ENCODE data around the gene NQO1. TPM values are rescaled to one million over a fixed set of nuclear protein-coding genes. Genes with fewer than 3 reads are reported as not detected.

Gene NQO1
- total RNA-seq, 1 experiment from 2014 or later: 519 TPM

DNA sequence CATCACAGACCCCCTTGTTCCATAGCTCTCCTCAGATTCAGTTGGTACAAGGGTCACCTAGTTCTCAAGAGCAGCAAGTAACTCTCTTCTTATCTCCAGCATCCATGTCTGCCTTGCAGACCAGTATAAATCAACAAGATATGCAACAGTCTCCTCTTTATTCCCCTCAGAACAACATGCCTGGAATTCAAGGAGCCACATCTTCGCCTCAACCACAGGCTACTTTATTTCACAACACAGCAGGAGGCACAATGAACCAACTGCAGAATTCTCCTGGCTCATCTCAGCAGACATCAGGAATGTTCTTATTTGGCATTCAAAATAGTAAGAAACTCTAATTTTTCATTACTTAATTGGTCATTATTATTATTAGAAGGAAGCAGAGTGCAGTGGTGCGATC, 32.4 kb downstream of the NQO1 start:
- no peak overlapping the region for H3K9ac ChIP-seq (ENCODE audit: low read length)
- ATAC-seq (no peak), DNase-seq (ENCODE audit: low read depth, low spot score) (no peak)
- ChIA-PET POLR2A (no interaction called here), CTCF (no interaction called here), RAD21 (ENCODE audit: low non-redundant PET in 1 of 2, low total read pairs in 2 of 2, uncharacterized antibody in 2 of 2, unreplicated experiment in 2 of 2) (no interaction called here)
- peaks cover 70 to 75% of the 10 kb centered on the region in 2 experiments for H3K36me3 ChIP-seq (ENCODE audit: control insufficient read depth in 1 of 2, insufficient read depth in 2 of 2, low read length in 2 of 2)
- peaks cover 83% of the 10 kb centered on the region for H3K79me2 ChIP-seq (ENCODE audit: insufficient read depth, low read length)
- no peaks in the 10 kb centered on the region for H3K9me2 ChIP-seq (ENCODE audit: insufficient read depth)
- BruUV-seq (replicated peaks): no TSS peak
- H3K4me3 ChIP-seq (replicated peaks in 1 of 2; ENCODE audit: low read depth in 1 of 2, low read length in 2 of 2): no peak overlapping the region
- 0 out of 2 replicates have a peak, but pooled peaks cover 8% of the 10 kb centered on the region for H4K20me1 ChIP-seq (ENCODE audit: insufficient read depth)
- no peaks in the 10 kb centered on the region for H3K9me3 ChIP-seq (ENCODE audit: control insufficient read depth in 1 of 2, insufficient read depth in 1 of 2, low read depth in 1 of 2, low read length in 2 of 2)
- H3K27me3 ChIP-seq (ENCODE audit: insufficient read depth, low read length): no peaks in the 10 kb centered on the region
- H3K4me1 ChIP-seq (ENCODE audit: control insufficient read depth in 1 of 2, insufficient read depth in 2 of 2, low read length in 2 of 2): no peaks in the 10 kb centered on the region
- TF ChIP-seq RAD21 (IDR thresholded peaks at IDR 0.05; ENCODE audit: low read depth) (no peak), CEBPB (IDR thresholded peaks at IDR 0.05; ENCODE audit: low read depth) (no peak), FOSL1 (IDR thresholded peaks at IDR 0.05; ENCODE audit: low read depth) (no peak), SRF (IDR thresholded peaks at IDR 0.05; ENCODE audit: low read depth) (no peak), EZH2 (IDR thresholded peaks at IDR 0.05) (no peak), SP1 (IDR thresholded peaks at IDR 0.05; ENCODE audit: low read depth) (no peak), ELF1 (IDR thresholded peaks at IDR 0.05; ENCODE audit: borderline replicate concordance, low read depth) (no peak)
- TF ChIP-seq, protein P1, sequence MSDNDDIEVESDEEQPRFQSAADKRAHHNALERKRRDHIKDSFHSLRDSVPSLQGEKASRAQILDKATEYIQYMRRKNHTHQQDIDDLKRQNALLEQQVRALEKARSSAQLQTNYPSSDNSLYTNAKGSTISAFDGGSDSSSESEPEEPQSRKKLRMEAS (IDR thresholded peaks at IDR 0.05): no peak
- intact Hi-C loops (cut with micrococcal nuclease): no loop called here
- no peak overlapping the region for H3K4me2 ChIP-seq (ENCODE audit: low read length)
- H2AFZ ChIP-seq (ENCODE audit: low read depth, low read length, poor library complexity, severe bottlenecking): no peak overlapping the region
- no peak overlapping the region for H3K27ac ChIP-seq (ENCODE audit: low read depth, low read length)

DNA sequence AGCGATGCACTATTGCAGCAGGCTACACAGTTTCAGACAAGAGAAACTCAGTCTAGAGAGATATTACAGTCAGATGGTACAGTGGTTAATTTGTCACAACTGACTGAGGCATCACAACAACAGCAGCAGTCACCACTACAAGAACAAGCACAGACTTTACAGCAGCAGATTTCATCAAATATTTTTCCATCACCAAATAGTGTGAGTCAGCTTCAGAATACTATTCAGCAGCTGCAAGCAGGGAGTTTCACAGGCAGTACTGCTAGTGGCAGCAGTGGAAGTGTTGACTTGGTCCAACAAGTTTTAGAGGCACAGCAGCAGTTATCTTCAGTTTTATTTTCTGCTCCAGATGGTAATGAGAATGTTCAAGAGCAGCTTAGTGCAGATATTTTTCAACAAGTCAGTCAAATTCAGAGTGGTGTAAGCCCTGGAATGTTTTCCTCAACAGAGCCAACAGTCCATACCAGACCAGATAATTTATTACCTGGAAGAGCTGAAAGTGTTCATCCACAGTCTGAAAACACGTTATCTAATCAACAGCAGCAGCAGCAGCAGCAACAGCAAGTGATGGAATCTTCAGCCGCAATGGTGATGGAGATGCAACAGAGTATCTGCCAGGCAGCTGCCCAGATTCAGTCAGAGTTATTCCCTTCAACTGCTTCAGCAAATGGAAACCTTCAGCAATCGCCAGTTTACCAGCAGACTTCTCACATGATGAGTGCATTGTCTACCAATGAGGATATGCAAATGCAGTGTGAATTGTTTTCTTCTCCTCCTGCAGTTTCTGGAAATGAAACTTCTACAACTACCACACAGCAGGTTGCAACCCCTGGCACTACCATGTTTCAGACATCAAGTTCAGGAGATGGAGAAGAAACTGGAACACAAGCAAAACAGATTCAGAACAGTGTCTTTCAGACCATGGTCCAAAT, 34.1 kb downstream of the NQO1 start:
- intact Hi-C loops (cut with micrococcal nuclease): no loop called here
- H3K4me1 ChIP-seq (ENCODE audit: control insufficient read depth in 1 of 2, insufficient read depth in 2 of 2, low read length in 2 of 2): no peaks in the 10 kb centered on the region
- ChIA-PET RAD21 (ENCODE audit: low non-redundant PET in 1 of 2, low total read pairs in 2 of 2, uncharacterized antibody in 2 of 2, unreplicated experiment in 2 of 2) (no interaction called here), CTCF (no interaction called here), POLR2A (no interaction called here)
- no peaks in the 10 kb centered on the region for H3K9me2 ChIP-seq (ENCODE audit: insufficient read depth)
- H3K27ac ChIP-seq (ENCODE audit: low read depth, low read length): no peak overlapping the region
- peaks cover 69 to 78% of the 10 kb centered on the region in 2 experiments for H3K36me3 ChIP-seq (ENCODE audit: control insufficient read depth in 1 of 2, insufficient read depth in 2 of 2, low read length in 2 of 2)
- no peaks in the 10 kb centered on the region for H4K20me1 ChIP-seq (ENCODE audit: insufficient read depth)
- no peak overlapping the region for H2AFZ ChIP-seq (ENCODE audit: low read depth, low read length, poor library complexity, severe bottlenecking)
- BruUV-seq (replicated peaks): no TSS peak
- H3K9me3 ChIP-seq (ENCODE audit: control insufficient read depth in 1 of 2, insufficient read depth in 1 of 2, low read depth in 1 of 2, low read length in 2 of 2): no peaks in the 10 kb centered on the region
- no peak overlapping the region for H3K9ac ChIP-seq (ENCODE audit: low read length)
- H3K4me2 ChIP-seq (ENCODE audit: low read length): no peak overlapping the region
- ATAC-seq: no peak
- no peak overlapping the region for H3K4me3 ChIP-seq (replicated peaks in 1 of 2; ENCODE audit: low read depth in 1 of 2, low read length in 2 of 2)
- no peaks in the 10 kb centered on the region for H3K27me3 ChIP-seq (ENCODE audit: insufficient read depth, low read length)
- TF ChIP-seq EZH2phosphoT487 (IDR thresholded peaks at IDR 0.05; ENCODE audit: borderline replicate concordance) (no peak), CBX3 (IDR thresholded peaks at IDR 0.05; ENCODE audit: low read depth) (no peak), SP1 (IDR thresholded peaks at IDR 0.05; ENCODE audit: low read depth) (no peak), POLR2A (IDR thresholded peaks at IDR 0.05; ENCODE audit: borderline replicate concordance, extremely low read depth, insufficient read depth, insufficient read length) (no peak), TCF7L2 (IDR thresholded peaks at IDR 0.05; ENCODE audit: borderline replicate concordance, extremely low read depth, insufficient read depth, insufficient read length) (no peak), SRF (IDR thresholded peaks at IDR 0.05; ENCODE audit: low read depth) (no peak), FOSL1 (IDR thresholded peaks at IDR 0.05; ENCODE audit: low read depth) (no peak), ELF1 (IDR thresholded peaks at IDR 0.05; ENCODE audit: borderline replicate concordance, low read depth) (no peak)
- TF ChIP-seq, protein P2, sequence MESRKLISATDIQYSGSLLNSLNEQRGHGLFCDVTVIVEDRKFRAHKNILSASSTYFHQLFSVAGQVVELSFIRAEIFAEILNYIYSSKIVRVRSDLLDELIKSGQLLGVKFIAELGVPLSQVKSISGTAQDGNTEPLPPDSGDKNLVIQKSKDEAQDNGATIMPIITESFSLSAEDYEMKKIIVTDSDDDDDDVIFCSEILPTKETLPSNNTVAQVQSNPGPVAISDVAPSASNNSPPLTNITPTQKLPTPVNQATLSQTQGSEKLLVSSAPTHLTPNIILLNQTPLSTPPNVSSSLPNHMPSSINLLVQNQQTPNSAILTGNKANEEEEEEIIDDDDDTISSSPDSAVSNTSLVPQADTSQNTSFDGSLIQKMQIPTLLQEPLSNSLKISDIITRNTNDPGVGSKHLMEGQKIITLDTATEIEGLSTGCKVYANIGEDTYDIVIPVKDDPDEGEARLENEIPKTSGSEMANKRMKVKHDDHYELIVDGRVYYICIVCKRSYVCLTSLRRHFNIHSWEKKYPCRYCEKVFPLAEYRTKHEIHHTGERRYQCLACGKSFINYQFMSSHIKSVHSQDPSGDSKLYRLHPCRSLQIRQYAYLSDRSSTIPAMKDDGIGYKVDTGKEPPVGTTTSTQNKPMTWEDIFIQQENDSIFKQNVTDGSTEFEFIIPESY (IDR thresholded peaks at IDR 0.05; ENCODE audit: extremely low read depth, insufficient replicate concordance, low read length): no peak
- TF ChIP-seq, protein P3, sequence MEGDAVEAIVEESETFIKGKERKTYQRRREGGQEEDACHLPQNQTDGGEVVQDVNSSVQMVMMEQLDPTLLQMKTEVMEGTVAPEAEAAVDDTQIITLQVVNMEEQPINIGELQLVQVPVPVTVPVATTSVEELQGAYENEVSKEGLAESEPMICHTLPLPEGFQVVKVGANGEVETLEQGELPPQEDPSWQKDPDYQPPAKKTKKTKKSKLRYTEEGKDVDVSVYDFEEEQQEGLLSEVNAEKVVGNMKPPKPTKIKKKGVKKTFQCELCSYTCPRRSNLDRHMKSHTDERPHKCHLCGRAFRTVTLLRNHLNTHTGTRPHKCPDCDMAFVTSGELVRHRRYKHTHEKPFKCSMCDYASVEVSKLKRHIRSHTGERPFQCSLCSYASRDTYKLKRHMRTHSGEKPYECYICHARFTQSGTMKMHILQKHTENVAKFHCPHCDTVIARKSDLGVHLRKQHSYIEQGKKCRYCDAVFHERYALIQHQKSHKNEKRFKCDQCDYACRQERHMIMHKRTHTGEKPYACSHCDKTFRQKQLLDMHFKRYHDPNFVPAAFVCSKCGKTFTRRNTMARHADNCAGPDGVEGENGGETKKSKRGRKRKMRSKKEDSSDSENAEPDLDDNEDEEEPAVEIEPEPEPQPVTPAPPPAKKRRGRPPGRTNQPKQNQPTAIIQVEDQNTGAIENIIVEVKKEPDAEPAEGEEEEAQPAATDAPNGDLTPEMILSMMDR (IDR thresholded peaks at IDR 0.05 in 2 of 3, conservative IDR thresholded peaks at IDR 0.05 in 1 of 3; ENCODE audit: borderline replicate concordance in 1 of 3, insufficient read depth in 1 of 3, low read depth in 2 of 3, low read length in 2 of 3): no peak
- peaks cover 77% of the 10 kb centered on the region for H3K79me2 ChIP-seq (ENCODE audit: insufficient read depth, low read length)
- DNase-seq (ENCODE audit: low read depth, low spot score): no peak
